Endometrial microvascular endothelial cells (primary cell): ENCODE measurements around the gene INTS2. TPM values are rescaled to one million over a fixed set of nuclear protein-coding genes. Genes with fewer than 3 reads are reported as not detected.
"Not testable (repeated sequence)": the region's sequence is repeated elsewhere in the genome, so short reads cannot be mapped to it uniquely, and the experiment has no call there.

Experiments used
- in situ Hi-C: cut with HindIII; loops from 2 replicates; pipeline ENCODE4 v1.10.0; 2017; ENCODE audit warnings: low sequenced_read_pairs, low pct_unique_long_range_greater_than_20kb; ENCODE audit errors: inconsistent ontology term
- total RNA-seq: library from RNA; depleted of rRNA; stranded (reverse); fragments of >200 nt; gene quantifications from one replicate; pipeline ENCODE4 v1.2.3, GENCODE V29; 2015; ENCODE audit errors: inconsistent ontology term

The INTS2 gene
- total RNA-seq, 1 donor from 2014 or later, result 9.8 TPM

GRCh38 chr17:61897548-61898180 lies 30.1 kb downstream of the INTS2 start:
- in situ Hi-C loops, result no loop called here

GRCh38 chr17:61895391-61895790 lies 32.4 kb downstream of the INTS2 start:
- in situ Hi-C loops, result no loop called here

GRCh38 chr17:61894310-61894709 lies 33.5 kb downstream of the INTS2 start:
- in situ Hi-C loops, result not testable (repeated sequence)

- in situ Hi-C loops, result not testable (repeated sequence)
Observed at GRCh38 chr17:61887733-61888132, 40.0 kb downstream of the INTS2 start.

GRCh38 chr17:61885865-61886264 lies 41.9 kb downstream of the INTS2 start:
- in situ Hi-C loops, result not testable (repeated sequence)

- in situ Hi-C loops, result no loop called here
Observed at GRCh38 chr17:61884864-61885263, 42.9 kb downstream of the INTS2 start.

GRCh38 chr17:61880589-61881102 lies 47.1 kb downstream of the INTS2 start:
- in situ Hi-C loops, result no loop called here

GRCh38 chr17:61878984-61879612 lies 48.7 kb downstream of the INTS2 start:
- in situ Hi-C loops, result no loop called here

- in situ Hi-C loops, result no loop called here
Observed at GRCh38 chr17:61878520-61878919, 49.3 kb downstream of the INTS2 start.

- in situ Hi-C loops, result no loop called here
Observed at GRCh38 chr17:61877837-61878236, 49.9 kb downstream of the INTS2 start.

- in situ Hi-C loops, result no loop called here
Observed at GRCh38 chr17:61875804-61876203, 52.0 kb downstream of the INTS2 start.

GRCh38 chr17:61875285-61875684 lies 52.5 kb downstream of the INTS2 start:
- in situ Hi-C loops, result no loop called here

GRCh38 chr17:61874075-61874474 lies 53.7 kb downstream of the INTS2 start:
- in situ Hi-C loops, result no loop called here

GRCh38 chr17:61872099-61872498 lies 55.7 kb downstream of the INTS2 start:
- in situ Hi-C loops, result no loop called here

- in situ Hi-C loops, result no loop called here
Observed at GRCh38 chr17:61869138-61869537, 58.6 kb downstream of the INTS2 start.

- in situ Hi-C loops, result no loop called here
Observed at GRCh38 chr17:61868074-61868473, 59.7 kb downstream of the INTS2 start.

- in situ Hi-C loops, result no loop called here
Observed at GRCh38 chr17:61867033-61867432, 60.7 kb downstream of the INTS2 start.

- in situ Hi-C loops, result no loop called here
Observed at GRCh38 chr17:61863801-61864126, 64.0 kb downstream of the INTS2 start.

GRCh38 chr17:61862975-61863800 lies 64.6 kb downstream of the INTS2 start, which contains the start of gene BRIP1:
TSS of gene BRIP1 (minus strand) at chr17:61863528. CDS start at chr17:61861539, 1,989 bp downstream.
- in situ Hi-C loops, result no loop called here

- in situ Hi-C loops, result no loop called here
Observed at GRCh38 chr17:61862105-61862574, 65.6 kb downstream of the INTS2 start.
